ENCODE data around the gene DUOX1. TPM values are rescaled to one million over a fixed set of nuclear protein-coding genes. Genes with fewer than 3 reads are reported as not detected.
"Not testable (repeated sequence)": the region's sequence is repeated elsewhere in the genome, so short reads cannot be mapped to it uniquely, and the experiment has no call there.

DUOX1 gene
- total RNA-seq (0.61 TPM), polyA plus RNA-seq (4.3 TPM)
- long read RNA-seq, donor 1 = 0 reads
- long read RNA-seq, donor 2 = 0 reads
- long read RNA-seq, donor 3 = 0 reads
- long read RNA-seq, donor 4 = 0 reads
- long read RNA-seq, donor 5 = 0 reads
- long read RNA-seq, donor 6 = 0 reads
- long read RNA-seq, donor 7 = 0 reads
- long read RNA-seq, donor 8 = 0 reads
- long read RNA-seq, donor 9 = 0 reads
- long read RNA-seq, donor 10 = 0 reads

GRCh38 chr15:45129651-45130129, at the start of gene DUOX1, which contains the start of gene DUOXA1:
Gene DUOX1, plus strand, starts transcription at chr15:45129994. Its CDS starts 1,973 bp downstream, at chr15:45131967.
Gene DUOXA1, minus strand, starts transcription at chr15:45129879. Its CDS starts 6,865 bp downstream, at chr15:45123014.
- peak within 1 kb of the TSS in 1 of 2 donors; percentile 8 for H3K4me3 ChIP-seq (ENCODE audit: low read length in 2 of 2)
- 10% methylated on average over 46 of the region's 46 CpGs for WGBS
- DNase-seq (ENCODE audit: low read depth in 6 of 9, low spot score in 9 of 9) = no peak
- H3K27ac ChIP-seq (ENCODE audit: low read depth in 1 of 2, low read length in 1 of 2) = no peak within 1 kb of the TSS
- H3K9me3 ChIP-seq (ENCODE audit: control insufficient read depth in 2 of 2, insufficient read depth in 1 of 2, low read length in 1 of 2) = peaks cover 0 to 1% of the 10 kb centered on the region in 2 donors
- no peaks in the 10 kb centered on the region for H3K4me1 ChIP-seq (ENCODE audit: control insufficient read depth in 2 of 2, insufficient read depth in 2 of 2, low read length in 2 of 2)
- H3K27me3 ChIP-seq (ENCODE audit: control insufficient read depth in 2 of 2, insufficient read depth in 1 of 2, low read length in 1 of 2) = peaks cover 49 to 89% of the 10 kb centered on the region in 2 donors
- no peaks in the 10 kb centered on the region for H3K36me3 ChIP-seq (ENCODE audit: control insufficient read depth in 2 of 2, insufficient read depth in 2 of 2, low read length in 1 of 2)

DNA sequence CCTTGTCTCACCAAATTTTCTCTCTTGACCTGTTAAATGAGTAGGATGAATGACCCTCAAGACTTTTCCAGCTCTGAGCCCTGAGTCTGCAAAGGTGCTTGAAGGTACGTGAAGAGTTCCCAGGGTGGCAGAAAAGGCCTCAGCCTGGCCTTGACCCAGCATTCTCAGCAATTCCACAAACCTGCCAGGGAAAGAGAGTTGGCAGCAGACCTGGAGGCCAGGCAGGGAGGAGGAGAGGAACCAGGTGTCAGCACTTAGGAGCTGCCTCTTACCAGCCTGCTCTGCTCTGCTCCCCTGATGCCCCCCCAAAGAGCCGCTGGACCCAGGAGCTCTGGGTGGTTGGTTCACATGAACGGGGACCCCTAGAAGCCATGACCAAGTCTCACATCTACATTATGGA, 49.2 kb upstream of the DUOX1 start:
- not testable (repeated sequence) for H3K27ac ChIP-seq (ENCODE audit: low read depth in 1 of 2, low read length in 1 of 2); H3K4me3 ChIP-seq (ENCODE audit: low read length in 2 of 2); DNase-seq (ENCODE audit: low read depth in 6 of 9, low spot score in 9 of 9); H3K36me3 ChIP-seq (ENCODE audit: control insufficient read depth in 2 of 2, insufficient read depth in 2 of 2, low read length in 1 of 2); H3K9me3 ChIP-seq (ENCODE audit: control insufficient read depth in 2 of 2, insufficient read depth in 1 of 2, low read length in 1 of 2); H3K27me3 ChIP-seq (ENCODE audit: control insufficient read depth in 2 of 2, insufficient read depth in 1 of 2, low read length in 1 of 2); H3K4me1 ChIP-seq (ENCODE audit: control insufficient read depth in 2 of 2, insufficient read depth in 2 of 2, low read length in 2 of 2)
- 97% methylated on average over 2 of the region's 3 CpGs for WGBS

DNA sequence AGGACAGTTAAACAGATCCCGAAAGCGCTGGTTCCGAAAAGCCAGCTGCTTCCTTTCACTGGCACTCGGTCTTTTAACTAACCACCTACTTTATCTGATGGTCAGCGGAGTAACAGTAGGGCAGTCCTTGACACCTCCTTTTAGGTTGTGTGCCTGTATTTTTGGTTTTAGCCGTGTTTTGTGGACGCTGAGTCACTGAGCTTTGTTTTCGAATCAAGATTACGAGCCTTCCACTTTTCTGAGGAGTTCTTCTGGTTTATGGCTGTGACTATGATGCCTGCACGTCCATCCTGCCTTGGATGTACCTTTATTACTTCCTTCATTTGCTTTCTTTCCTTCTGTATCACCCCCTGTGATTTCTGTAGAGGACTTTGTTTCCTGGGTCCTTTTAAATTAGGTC, 47.4 kb upstream of the DUOX1 start:
- not testable (repeated sequence) for H3K36me3 ChIP-seq (ENCODE audit: control insufficient read depth in 2 of 2, insufficient read depth in 2 of 2, low read length in 1 of 2); H3K27me3 ChIP-seq (ENCODE audit: control insufficient read depth in 2 of 2, insufficient read depth in 1 of 2, low read length in 1 of 2); H3K4me3 ChIP-seq (ENCODE audit: low read length in 2 of 2); H3K9me3 ChIP-seq (ENCODE audit: control insufficient read depth in 2 of 2, insufficient read depth in 1 of 2, low read length in 1 of 2); H3K27ac ChIP-seq (ENCODE audit: low read depth in 1 of 2, low read length in 1 of 2); DNase-seq (ENCODE audit: low read depth in 6 of 9, low spot score in 9 of 9); H3K4me1 ChIP-seq (ENCODE audit: control insufficient read depth in 2 of 2, insufficient read depth in 2 of 2, low read length in 2 of 2)
- WGBS = 85% methylated on average over 10 of the region's 10 CpGs

DNA sequence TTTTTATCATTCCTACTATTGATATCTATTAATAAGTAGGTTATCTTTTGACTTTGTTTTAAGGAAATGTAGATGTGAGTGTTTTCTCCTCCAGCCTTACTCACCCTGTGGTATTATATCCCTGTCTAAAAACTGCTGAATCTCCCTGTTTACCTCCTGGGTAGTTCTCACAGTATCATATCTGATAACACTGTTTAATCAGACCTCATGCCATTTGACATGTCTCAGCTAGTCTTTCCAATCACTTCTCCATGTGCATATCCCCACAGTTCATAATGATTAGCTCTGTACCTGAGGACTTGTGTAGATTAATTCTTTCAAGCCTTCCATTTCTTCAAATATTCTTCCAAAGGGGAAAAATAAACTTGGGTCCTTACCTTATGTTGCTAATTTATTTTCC, 46.6 kb upstream of the DUOX1 start:
- Histone ChIP-seq H3K4me1 (ENCODE audit: control insufficient read depth in 2 of 2, insufficient read depth in 2 of 2, low read length in 2 of 2) (no peaks in the 10 kb centered on the region), H3K9me3 (ENCODE audit: control insufficient read depth in 2 of 2, insufficient read depth in 1 of 2, low read length in 1 of 2) (no peaks in the 10 kb centered on the region), H3K27me3 (ENCODE audit: control insufficient read depth in 2 of 2, insufficient read depth in 1 of 2, low read length in 1 of 2) (no peaks in the 10 kb centered on the region), H3K27ac (ENCODE audit: low read depth in 1 of 2, low read length in 1 of 2) (no peak overlapping the region), H3K4me3 (ENCODE audit: low read length in 2 of 2) (no peak overlapping the region), H3K36me3 (ENCODE audit: control insufficient read depth in 2 of 2, insufficient read depth in 2 of 2, low read length in 1 of 2) (no peaks in the 10 kb centered on the region)
- no peak for DNase-seq (ENCODE audit: low read depth in 6 of 9, low spot score in 9 of 9)

- no peak overlapping the region for H3K4me3 ChIP-seq (ENCODE audit: low read length in 2 of 2)
- 86% methylated on average over 3 of the region's 3 CpGs for WGBS
- no peak for DNase-seq (ENCODE audit: low read depth in 6 of 9, low spot score in 9 of 9)
- H3K9me3 ChIP-seq (ENCODE audit: control insufficient read depth in 2 of 2, insufficient read depth in 1 of 2, low read length in 1 of 2) = no peaks in the 10 kb centered on the region
- no peaks in the 10 kb centered on the region for H3K36me3 ChIP-seq (ENCODE audit: control insufficient read depth in 2 of 2, insufficient read depth in 2 of 2, low read length in 1 of 2)
- no peak overlapping the region for H3K27ac ChIP-seq (ENCODE audit: low read depth in 1 of 2, low read length in 1 of 2)
- no peaks in the 10 kb centered on the region for H3K4me1 ChIP-seq (ENCODE audit: control insufficient read depth in 2 of 2, insufficient read depth in 2 of 2, low read length in 2 of 2)
- H3K27me3 ChIP-seq (ENCODE audit: control insufficient read depth in 2 of 2, insufficient read depth in 1 of 2, low read length in 1 of 2) = peaks cover 0 to 4% of the 10 kb centered on the region in 2 donors
These were observed 45.6 kb upstream of the DUOX1 start for GRCh38 chr15:45084163-45084562.

- WGBS = 97% methylated on average over 1 of the region's 1 CpG
- H3K4me3 ChIP-seq (ENCODE audit: low read length in 2 of 2) = no peak overlapping the region
- H3K4me1 ChIP-seq (ENCODE audit: control insufficient read depth in 2 of 2, insufficient read depth in 2 of 2, low read length in 2 of 2) = no peaks in the 10 kb centered on the region
- peaks cover 2 to 7% of the 10 kb centered on the region in 2 donors for H3K27me3 ChIP-seq (ENCODE audit: control insufficient read depth in 2 of 2, insufficient read depth in 1 of 2, low read length in 1 of 2)
- no peaks in the 10 kb centered on the region for H3K9me3 ChIP-seq (ENCODE audit: control insufficient read depth in 2 of 2, insufficient read depth in 1 of 2, low read length in 1 of 2)
- no peak overlapping the region for H3K27ac ChIP-seq (ENCODE audit: low read depth in 1 of 2, low read length in 1 of 2)
- DNase-seq (ENCODE audit: low read depth in 6 of 9, low spot score in 9 of 9) = no peak
- no peaks in the 10 kb centered on the region for H3K36me3 ChIP-seq (ENCODE audit: control insufficient read depth in 2 of 2, insufficient read depth in 2 of 2, low read length in 1 of 2)
These were observed 42.3 kb upstream of the DUOX1 start for GRCh38 chr15:45087513-45087912.

- no peaks in the 10 kb centered on the region for H3K4me1 ChIP-seq (ENCODE audit: control insufficient read depth in 2 of 2, insufficient read depth in 2 of 2, low read length in 2 of 2)
- H3K4me3 ChIP-seq (ENCODE audit: low read length in 2 of 2) = no peak overlapping the region
- H3K9me3 ChIP-seq (ENCODE audit: control insufficient read depth in 2 of 2, insufficient read depth in 1 of 2, low read length in 1 of 2) = no peaks in the 10 kb centered on the region
- no peak for DNase-seq (ENCODE audit: low read depth in 6 of 9, low spot score in 9 of 9)
- 95% methylated on average over 10 of the region's 10 CpGs for WGBS
- H3K27ac ChIP-seq (ENCODE audit: low read depth in 1 of 2, low read length in 1 of 2) = no peak overlapping the region
- peaks cover 2 to 7% of the 10 kb centered on the region in 2 donors for H3K27me3 ChIP-seq (ENCODE audit: control insufficient read depth in 2 of 2, insufficient read depth in 1 of 2, low read length in 1 of 2)
- no peaks in the 10 kb centered on the region for H3K36me3 ChIP-seq (ENCODE audit: control insufficient read depth in 2 of 2, insufficient read depth in 2 of 2, low read length in 1 of 2)
These were observed 40.7 kb upstream of the DUOX1 start for GRCh38 chr15:45088801-45089711.

- no peak overlapping the region for H3K4me3 ChIP-seq (ENCODE audit: low read length in 2 of 2)
- peaks cover 2 to 7% of the 10 kb centered on the region in 2 donors for H3K27me3 ChIP-seq (ENCODE audit: control insufficient read depth in 2 of 2, insufficient read depth in 1 of 2, low read length in 1 of 2)
- no peaks in the 10 kb centered on the region for H3K4me1 ChIP-seq (ENCODE audit: control insufficient read depth in 2 of 2, insufficient read depth in 2 of 2, low read length in 2 of 2)
- H3K27ac ChIP-seq (ENCODE audit: low read depth in 1 of 2, low read length in 1 of 2) = no peak overlapping the region
- no peaks in the 10 kb centered on the region for H3K9me3 ChIP-seq (ENCODE audit: control insufficient read depth in 2 of 2, insufficient read depth in 1 of 2, low read length in 1 of 2)
- H3K36me3 ChIP-seq (ENCODE audit: control insufficient read depth in 2 of 2, insufficient read depth in 2 of 2, low read length in 1 of 2) = no peaks in the 10 kb centered on the region
- no peak for DNase-seq (ENCODE audit: low read depth in 6 of 9, low spot score in 9 of 9)
- 84% methylated on average over 3 of the region's 3 CpGs for WGBS
These were observed 40.0 kb upstream of the DUOX1 start for GRCh38 chr15:45089712-45090373.

- Histone ChIP-seq H3K9me3 (ENCODE audit: control insufficient read depth in 2 of 2, insufficient read depth in 1 of 2, low read length in 1 of 2) (no peaks in the 10 kb centered on the region), H3K4me3 (ENCODE audit: low read length in 2 of 2) (no peak overlapping the region), H3K36me3 (ENCODE audit: control insufficient read depth in 2 of 2, insufficient read depth in 2 of 2, low read length in 1 of 2) (no peaks in the 10 kb centered on the region), H3K27me3 (ENCODE audit: control insufficient read depth in 2 of 2, insufficient read depth in 1 of 2, low read length in 1 of 2) (peaks cover 2 to 7% of the 10 kb centered on the region in 2 donors), H3K4me1 (ENCODE audit: control insufficient read depth in 2 of 2, insufficient read depth in 2 of 2, low read length in 2 of 2) (no peaks in the 10 kb centered on the region), H3K27ac (ENCODE audit: low read depth in 1 of 2, low read length in 1 of 2) (no peak overlapping the region)
- 74% methylated on average over 7 of the region's 7 CpGs for WGBS
- DNase-seq (ENCODE audit: low read depth in 6 of 9, low spot score in 9 of 9) = no peak
These were observed 38.6 kb upstream of the DUOX1 start for GRCh38 chr15:45091161-45091560.
